ENCODE measurements around the gene ADAM8.

Gene ADAM8

GRCh38 chr10:133285217-133285616, 8.5 kb upstream of the ADAM8 start:
- in situ Hi-C loops (cut with HindIII; ENCODE audit: low pct_unique_long_range_greater_than_20kb, low sequenced_read_pairs), result no loop called here
- no peak for DNase-seq (ENCODE audit: low read depth in 1 of 2, low spot score in 1 of 2)

GRCh38 chr10:133283931-133284330, 7.3 kb upstream of the ADAM8 start:
- in situ Hi-C loops (cut with HindIII; ENCODE audit: low pct_unique_long_range_greater_than_20kb, low sequenced_read_pairs), result no loop called here
- no peak for TF ChIP-seq JUND (IDR thresholded peaks at IDR 0.05; ENCODE audit: low read depth)
- DNase-seq (ENCODE audit: low read depth in 1 of 2, low spot score in 1 of 2), result no peak

More at GRCh38 chr10:133285217-133285616, 8.5 kb upstream of the ADAM8 start:
- no peak for TF ChIP-seq JUND (IDR thresholded peaks at IDR 0.05; ENCODE audit: low read depth)

- DNase-seq (ENCODE audit: low read depth in 1 of 2, low spot score in 1 of 2), result no peak
- in situ Hi-C loops (cut with HindIII; ENCODE audit: low pct_unique_long_range_greater_than_20kb, low sequenced_read_pairs), result no loop called here
- TF ChIP-seq JUND (IDR thresholded peaks at IDR 0.05; ENCODE audit: low read depth), result no peak
Measured at GRCh38 chr10:133282846-133283390, 6.2 kb upstream of the ADAM8 start.

GRCh38 chr10:133281628-133282372, 5.1 kb upstream of the ADAM8 start:
- in situ Hi-C loops (cut with HindIII; ENCODE audit: low pct_unique_long_range_greater_than_20kb, low sequenced_read_pairs), result no loop called here
- no peak for TF ChIP-seq JUND (IDR thresholded peaks at IDR 0.05; ENCODE audit: low read depth)
- DNase-seq (ENCODE audit: low read depth in 1 of 2, low spot score in 1 of 2), result no peak

GRCh38 chr10:133281084-133281483, 4.4 kb upstream of the ADAM8 start:
- DNase-seq (ENCODE audit: low read depth in 1 of 2, low spot score in 1 of 2), result no peak
- in situ Hi-C loops (cut with HindIII; ENCODE audit: low pct_unique_long_range_greater_than_20kb, low sequenced_read_pairs), result no loop called here
- TF ChIP-seq JUND (IDR thresholded peaks at IDR 0.05; ENCODE audit: low read depth), result no peak

GRCh38 chr10:133280391-133281059, 3.9 kb upstream of the ADAM8 start:
- in situ Hi-C loops (cut with HindIII; ENCODE audit: low pct_unique_long_range_greater_than_20kb, low sequenced_read_pairs), result no loop called here
- no peak for TF ChIP-seq JUND (IDR thresholded peaks at IDR 0.05; ENCODE audit: low read depth)
- DNase-seq (ENCODE audit: low read depth in 1 of 2, low spot score in 1 of 2), result no peak

GRCh38 chr10:133279326-133280226, 2.9 kb upstream of the ADAM8 start:
- TF ChIP-seq JUND (IDR thresholded peaks at IDR 0.05; ENCODE audit: low read depth), result no peak
- in situ Hi-C loops (cut with HindIII; ENCODE audit: low pct_unique_long_range_greater_than_20kb, low sequenced_read_pairs), result no loop called here
- no peak for DNase-seq (ENCODE audit: low read depth in 1 of 2, low spot score in 1 of 2)

- in situ Hi-C loops (cut with HindIII; ENCODE audit: low pct_unique_long_range_greater_than_20kb, low sequenced_read_pairs), result no loop called here
- no peak for TF ChIP-seq JUND (IDR thresholded peaks at IDR 0.05; ENCODE audit: low read depth)
- DNase-seq (ENCODE audit: low read depth in 1 of 2, low spot score in 1 of 2), result peak; percentile 42 to 52
Measured at GRCh38 chr10:133278577-133279265, 2.1 kb upstream of the ADAM8 start.

- peak in 1 of 2 experiments; percentile 30 for DNase-seq (ENCODE audit: low read depth in 1 of 2, low spot score in 1 of 2)
- no peak for TF ChIP-seq JUND (IDR thresholded peaks at IDR 0.05; ENCODE audit: low read depth)
- in situ Hi-C loops (cut with HindIII; ENCODE audit: low pct_unique_long_range_greater_than_20kb, low sequenced_read_pairs), result no loop called here
Measured at GRCh38 chr10:133277993-133278576, 1.4 kb upstream of the ADAM8 start.

GRCh38 chr10:133277277-133277992, 767 bp upstream of the ADAM8 start:
- no peak for DNase-seq (ENCODE audit: low read depth in 1 of 2, low spot score in 1 of 2)
- in situ Hi-C loops (cut with HindIII; ENCODE audit: low pct_unique_long_range_greater_than_20kb, low sequenced_read_pairs), result no loop called here
- no peak for TF ChIP-seq JUND (IDR thresholded peaks at IDR 0.05; ENCODE audit: low read depth)

- no peak for DNase-seq (ENCODE audit: low read depth in 1 of 2, low spot score in 1 of 2)
- no peak for TF ChIP-seq JUND (IDR thresholded peaks at IDR 0.05; ENCODE audit: low read depth)
- in situ Hi-C loops (cut with HindIII; ENCODE audit: low pct_unique_long_range_greater_than_20kb, low sequenced_read_pairs), result no loop called here
Measured at GRCh38 chr10:133276100-133276434, 601 bp downstream of the ADAM8 start.
